ENCODE measurements around the gene BCCIP. TPM values are rescaled to one million over a fixed set of nuclear protein-coding genes. Genes with fewer than 3 reads are reported as not detected.

BCCIP gene
- total RNA-seq, result 10 to 100 TPM; 39.3 to 48.2 (median 41.3) TPM
- total RNA-seq (2013), result 43.1 TPM

DNA sequence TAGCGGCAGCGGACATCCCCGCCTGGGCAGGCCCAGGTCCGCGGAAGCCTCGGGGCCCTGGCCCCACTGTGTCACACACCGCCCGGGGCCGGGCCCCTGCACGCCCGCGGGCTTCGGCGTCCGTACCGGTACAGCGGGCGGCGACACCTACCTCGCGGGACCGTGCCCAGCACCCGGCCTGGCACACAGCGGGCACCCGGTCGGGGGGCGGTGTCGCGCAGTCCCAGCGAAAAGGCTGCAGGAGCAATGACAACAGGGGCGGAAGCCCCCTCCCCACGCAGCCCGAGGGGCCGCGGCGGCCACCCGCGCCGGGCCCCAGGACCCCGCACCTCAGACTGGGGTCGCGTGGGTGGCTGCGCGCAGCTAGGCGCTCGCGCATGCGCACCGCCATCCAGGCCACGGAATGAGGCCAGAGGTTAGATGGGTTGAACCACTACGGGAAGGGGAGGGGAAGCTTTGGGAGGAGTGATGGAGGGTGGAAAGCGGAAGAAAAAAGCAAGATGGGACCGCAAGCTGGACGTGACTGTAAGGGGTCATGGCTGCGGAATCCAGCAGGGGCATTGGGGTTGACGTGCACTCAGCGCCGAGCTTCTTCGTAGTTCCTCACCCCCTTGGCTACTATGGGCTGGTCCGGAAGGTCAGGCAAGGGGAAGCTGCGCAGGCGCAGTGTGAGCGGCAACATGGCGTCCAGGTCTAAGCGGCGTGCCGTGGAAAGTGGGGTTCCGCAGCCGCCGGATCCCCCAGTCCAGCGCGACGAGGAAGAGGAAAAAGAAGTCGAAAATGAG lies at the start of gene BCCIP, which contains the start of gene UROS:
Gene BCCIP, plus strand, starts transcription at position 669 of the 785 bp plus-strand sequence. Its CDS starts 12 bp downstream, at position 681.
Gene UROS, minus strand, starts transcription at position 381 of the 785 bp plus-strand sequence. CDS start 6,759 bp downstream, outside the sequence.
- no peak for TF ChIP-seq CTCF (IDR thresholded peaks at IDR 0.05)
- no peaks in the 10 kb centered on the region for H3K9me3 Mint-ChIP-seq
- H3K4me1 Mint-ChIP-seq, result peaks cover 11 to 29% of the 10 kb centered on the region in 2 donors
- ATAC-seq, result peak; percentile 85 to 93 (median 87)
- H3K4me1 ChIP-seq (ENCODE audit: control insufficient read depth, insufficient read depth, low read length), result peaks cover 29% of the 10 kb centered on the region
- H3K36me3 Mint-ChIP-seq, result no peaks in the 10 kb centered on the region
- H3K4me3 ChIP-seq (ENCODE audit: low read length), result peak within 1 kb of the TSS; percentile 92
- H3K27ac ChIP-seq (ENCODE audit: low read length), result peak within 1 kb of the TSS; percentile 95
- H3K4me3 Mint-ChIP-seq, result peak within 1 kb of the TSS; percentile 76
- H3K27me3 ChIP-seq (ENCODE audit: control insufficient read depth, insufficient read depth, low read length), result no peaks in the 10 kb centered on the region
- under 1% methylated on average over 74 of the region's 74 CpGs for WGBS (ENCODE audit: insufficient coverage)
- no peaks in the 10 kb centered on the region for H3K9me3 ChIP-seq (ENCODE audit: control insufficient read depth, insufficient read depth, low read length)
- H3K27ac Mint-ChIP-seq, result no peak within 1 kb of the TSS
- intact Hi-C loops (cut with micrococcal nuclease), result loop anchor here (1.0 kb wide), 1 partner anchor 104 kb away; the partner anchor contains the start of gene EDRF1
- no peaks in the 10 kb centered on the region for H3K27me3 Mint-ChIP-seq (ENCODE audit: low read depth in 2 of 2)
- peaks cover 12% of the 10 kb centered on the region for H3K36me3 ChIP-seq (ENCODE audit: control insufficient read depth, insufficient read depth, low read length)
- DNase-seq, result peak; percentile 91 to 98

DNA sequence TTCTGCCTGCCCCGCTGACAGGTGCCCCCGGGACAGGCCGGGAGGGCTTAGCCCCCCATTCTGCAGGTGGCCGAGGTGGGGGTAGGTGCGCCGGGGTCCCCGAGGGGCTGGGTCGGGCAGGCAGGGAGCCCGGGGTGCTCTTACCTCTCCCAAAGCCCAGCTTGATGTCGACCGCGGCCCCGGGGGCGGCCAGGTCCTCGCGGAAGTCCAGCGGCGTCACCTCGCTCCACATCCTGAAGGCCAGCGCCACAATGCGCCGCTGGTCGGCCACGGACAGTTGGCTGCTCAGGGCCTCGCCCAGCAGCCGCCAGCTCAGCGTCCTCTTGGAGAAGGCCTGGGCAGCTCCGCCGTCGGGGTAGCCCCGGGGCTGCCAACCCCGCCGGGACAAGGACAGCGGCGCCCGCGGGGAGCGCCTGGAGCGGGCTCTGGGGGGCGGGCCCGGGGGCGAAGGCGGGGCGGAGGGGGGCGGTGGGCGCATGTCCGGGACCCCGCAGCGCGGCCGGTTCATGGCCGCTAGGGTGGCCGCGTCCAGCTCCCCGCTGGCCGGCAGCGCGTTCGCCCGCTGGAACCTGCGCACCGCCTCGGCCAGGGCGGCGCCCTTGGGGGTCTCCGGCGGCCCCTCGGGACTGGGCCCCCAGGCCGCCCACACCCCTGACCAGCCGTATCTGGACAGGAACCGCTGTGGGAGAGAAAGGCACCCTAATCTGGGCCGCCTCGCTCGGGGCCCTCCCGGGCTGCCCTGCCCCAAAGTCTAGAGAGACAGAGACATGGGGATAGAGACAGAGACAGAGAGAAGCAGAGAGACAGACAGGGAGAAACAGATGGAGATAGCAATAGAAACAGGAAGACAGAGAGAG lies 49.4 kb upstream of the BCCIP start:
- DNase-seq (no peak), ATAC-seq (no peak)
- Mint-ChIP-seq H3K4me3 (no peak overlapping the region), H3K36me3 (no peaks in the 10 kb centered on the region), H3K27ac (no peak overlapping the region), H3K4me1 (no peaks in the 10 kb centered on the region), H3K27me3 (ENCODE audit: low read depth in 2 of 2) (peaks cover 6 to 7% of the 10 kb centered on the region in 2 donors), H3K9me3 (no peaks in the 10 kb centered on the region)
- H3K9me3 ChIP-seq (ENCODE audit: control insufficient read depth, insufficient read depth, low read length), result no peaks in the 10 kb centered on the region
- no peaks in the 10 kb centered on the region for H3K27me3 ChIP-seq (ENCODE audit: control insufficient read depth, insufficient read depth, low read length)
- 65% methylated on average over 75 of the region's 75 CpGs for WGBS (ENCODE audit: insufficient coverage)
- H3K36me3 ChIP-seq (ENCODE audit: control insufficient read depth, insufficient read depth, low read length), result no peaks in the 10 kb centered on the region
- H3K4me1 ChIP-seq (ENCODE audit: control insufficient read depth, insufficient read depth, low read length), result no peaks in the 10 kb centered on the region
- H3K27ac ChIP-seq (ENCODE audit: low read length), result no peak overlapping the region
- no peak for TF ChIP-seq CTCF (IDR thresholded peaks at IDR 0.05)
- intact Hi-C loops (cut with micrococcal nuclease), result no loop called here
- no peak overlapping the region for H3K4me3 ChIP-seq (ENCODE audit: low read length)

DNA sequence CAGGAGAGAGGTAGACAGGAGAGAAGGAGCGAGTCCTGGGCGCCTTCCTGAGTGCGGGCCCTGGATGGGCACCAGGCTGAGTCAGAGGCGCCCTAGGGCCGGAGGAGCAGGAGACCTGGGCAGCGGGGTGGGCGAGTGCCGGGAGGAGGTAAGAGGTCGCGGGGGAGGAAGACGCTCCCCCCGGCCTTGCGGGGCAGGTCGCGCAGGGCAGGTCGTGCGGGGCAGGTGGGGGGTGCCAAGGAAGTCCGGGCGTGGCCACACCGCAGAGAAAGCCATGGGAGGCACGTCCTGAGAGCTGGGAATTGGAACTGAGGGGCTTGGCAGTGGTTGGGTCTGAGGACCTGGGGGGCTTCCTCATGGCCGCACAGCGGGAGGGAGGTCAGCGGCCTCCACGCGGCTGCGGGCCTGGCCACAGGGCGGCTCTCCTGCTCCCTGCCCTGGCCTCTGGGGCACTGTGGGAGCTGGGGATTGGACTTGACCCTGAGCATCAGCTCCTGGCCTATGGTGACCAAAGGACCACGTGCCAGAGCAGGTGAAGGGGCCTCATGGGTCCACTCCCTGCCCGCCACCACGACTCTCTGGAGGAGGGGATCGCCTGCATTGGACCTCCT lies 48.7 kb upstream of the BCCIP start:
- no peak for TF ChIP-seq CTCF (IDR thresholded peaks at IDR 0.05)
- H3K9me3 Mint-ChIP-seq, result no peaks in the 10 kb centered on the region
- H3K27me3 ChIP-seq (ENCODE audit: control insufficient read depth, insufficient read depth, low read length), result no peaks in the 10 kb centered on the region
- H3K4me3 ChIP-seq (ENCODE audit: low read length), result no peak overlapping the region
- DNase-seq, result no peak
- H3K36me3 ChIP-seq (ENCODE audit: control insufficient read depth, insufficient read depth, low read length), result no peaks in the 10 kb centered on the region
- no peak overlapping the region for H3K27ac ChIP-seq (ENCODE audit: low read length)
- no peaks in the 10 kb centered on the region for H3K36me3 Mint-ChIP-seq
- no peak overlapping the region for H3K4me3 Mint-ChIP-seq
- intact Hi-C loops (cut with micrococcal nuclease), result no loop called here
- peaks cover 6 to 7% of the 10 kb centered on the region in 2 donors for H3K27me3 Mint-ChIP-seq (ENCODE audit: low read depth in 2 of 2)
- H3K27ac Mint-ChIP-seq, result no peak overlapping the region
- no peaks in the 10 kb centered on the region for H3K4me1 Mint-ChIP-seq
- WGBS (ENCODE audit: insufficient coverage), result 94% methylated on average over 32 of the region's 32 CpGs
- H3K4me1 ChIP-seq (ENCODE audit: control insufficient read depth, insufficient read depth, low read length), result no peaks in the 10 kb centered on the region
- no peak for ATAC-seq
- H3K9me3 ChIP-seq (ENCODE audit: control insufficient read depth, insufficient read depth, low read length), result no peaks in the 10 kb centered on the region

Data from natural killer cell (primary cell).